Heart left ventricle (tissue), 13 donors: ENCODE data around the gene GRIK5.

Source experiments
- CTCF ChIP-seq, 12 donors: fragments of 200-600 bp; sonication (generic) in 4 of 12; IDR thresholded peaks; one replicate each; pipeline versions ENCODE4 v1.5.0 to v1.8.0; 2018 to 2022; ENCODE audit warnings: antibody characterized with exemption in 12 of 12, mild to moderate bottlenecking in 5 of 12
- POLR2A ChIP-seq, 2 donors: fragments of 450-650 bp; IDR thresholded peaks; one replicate each; pipeline ENCODE4 v1.6.1; 2017; ENCODE audit warnings: antibody characterized with exemption in 2 of 2, mild to moderate bottlenecking in 2 of 2, moderate library complexity in 2 of 2
- donor health status: ischemic (EF 13 %, LVEDD 7.1; RV severe dilation, severe dysfunction).
- donor health status: DM: no; HTN: yes; CAD: no.
- donor health status: DM: no; HTN: no; CAD: no.
- donor health status: ischemic (EF 25% LVEDD 6.9; RV normal size, moderate dysfunction).
- donor health status: ischemic (EF 25% LVEDD 5.7; RV mildly dilated, moderate dysfunction).
- donor health status: ischemic (EF 35%, LVEDD 5.7; RV mildly dilated, moderate dysfunction).
- donor health status: nonischemic (EF 11% LVEDD 7.7; RV severe dilation, severe dysfunction).
- donor health status: DM: yes; HTN: yes; CAD: no.
- donor health status: PGD.
- donor health status: ischemic (EF 29% LVEDD 5.4; RV normal size, mild dysfunction).
- donor health status: nonischemic (EF 23%, LVEDD 6.1; RV moderate dilation, normal function).

- TF ChIP-seq CTCF (IDR thresholded peaks at IDR 0.05), result no peak
- TF ChIP-seq POLR2A (IDR thresholded peaks at IDR 0.05), result no peak
These were observed 46.5 kb upstream of the GRIK5 start for GRCh38 chr19:42116308-42117075.
